Stimulated activated CD4-positive, alpha-beta T cell treated with anti-CD3 and anti-CD28 coated beads, Interleukin-1b, Interleukin-23, amount 100 ng/mL, for 4 hours (primary cell): ENCODE measurements around the gene BBOX1.

Source experiments
- DNase-seq, 2 donors: peaks; one replicate each; pipeline ENCODE4 v3.0.0-alpha.2; 2020; ENCODE audit warnings: low read depth in 2 of 2

BBOX1 gene

DNA sequence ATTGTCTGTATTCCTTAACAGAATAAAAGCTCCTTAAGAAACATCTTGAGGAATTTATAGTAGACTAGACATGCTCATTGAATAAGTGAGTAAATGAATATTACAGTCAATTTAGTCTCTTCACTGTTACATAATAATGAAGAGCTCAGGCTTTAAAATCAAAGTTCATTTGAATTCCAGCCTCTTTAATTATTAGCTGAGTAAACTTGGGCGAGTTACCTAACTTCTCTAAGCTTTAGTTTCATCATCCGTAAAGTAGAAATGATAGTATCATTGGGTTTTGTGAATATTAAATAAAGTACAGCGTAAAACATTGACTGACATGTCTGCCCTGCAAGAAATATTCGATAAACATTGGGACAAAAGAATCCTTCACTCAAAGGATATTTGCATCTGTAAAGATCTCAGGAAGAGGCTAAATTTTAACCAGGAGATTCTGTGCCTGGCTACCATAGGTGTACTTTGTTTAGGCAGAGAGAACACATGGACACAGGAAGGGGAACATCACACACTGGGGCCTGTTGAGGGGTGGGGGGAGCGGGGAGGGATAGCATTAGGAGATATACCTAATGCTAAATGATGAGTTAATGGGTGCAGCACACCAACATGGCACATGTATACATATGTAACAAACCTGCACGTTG lies 15.2 kb upstream of the BBOX1 start:
- no peak for DNase-seq

DNA sequence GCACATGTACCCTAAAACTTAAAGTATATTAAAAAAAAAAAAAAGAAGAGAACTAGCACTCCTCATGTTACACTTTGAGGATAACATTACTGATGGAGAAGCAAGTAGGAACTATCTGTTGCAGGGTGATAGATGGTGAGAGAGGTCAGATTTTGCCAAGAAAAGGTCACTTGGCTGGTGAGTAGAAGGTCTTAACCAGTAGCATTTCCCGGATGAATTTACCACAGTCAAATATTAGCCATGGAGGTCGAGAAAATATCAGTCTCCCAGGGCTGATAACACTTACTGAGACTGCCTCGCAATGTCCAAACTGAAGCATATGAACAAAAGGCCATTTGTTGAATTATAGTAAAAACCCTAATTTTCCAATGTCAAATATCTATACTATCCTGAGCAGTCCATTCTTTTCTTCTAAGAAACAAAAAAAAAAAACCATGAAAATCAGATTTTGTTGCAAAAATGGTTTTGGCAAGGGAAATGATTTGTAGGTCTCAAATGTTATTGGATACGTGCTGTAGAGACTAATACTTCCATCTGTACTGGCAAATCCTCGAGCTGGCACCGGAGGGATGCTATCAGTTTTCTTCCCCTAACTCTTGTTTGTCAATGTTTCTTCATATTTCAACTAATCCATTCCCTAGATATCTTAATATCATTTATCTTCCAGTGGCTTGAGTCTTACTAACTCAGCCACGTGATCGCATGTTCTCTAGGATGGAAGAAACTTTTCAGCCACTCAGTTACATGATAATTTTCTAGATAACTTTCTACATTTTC lies 14.5 kb upstream of the BBOX1 start:
- no peak for DNase-seq

DNA sequence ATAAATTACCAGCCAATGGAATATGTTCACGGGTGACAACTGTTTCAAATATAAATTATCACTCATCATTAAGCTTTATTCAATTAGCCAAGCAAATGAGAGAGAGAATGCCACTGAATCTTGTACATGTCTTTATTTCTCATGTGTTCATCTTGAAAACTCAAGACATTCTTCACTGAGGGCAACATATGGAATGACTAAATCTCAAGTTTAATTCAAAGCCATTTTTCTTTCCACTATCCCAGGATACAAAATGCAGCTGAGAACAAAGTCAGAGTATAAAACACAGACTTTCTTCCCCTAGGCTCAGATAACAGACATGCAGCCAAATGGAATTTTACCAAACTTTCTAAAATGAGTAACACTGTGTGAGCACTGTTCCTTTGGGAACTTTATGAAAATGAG lies 12.1 kb upstream of the BBOX1 start:
- no peak for DNase-seq

DNA sequence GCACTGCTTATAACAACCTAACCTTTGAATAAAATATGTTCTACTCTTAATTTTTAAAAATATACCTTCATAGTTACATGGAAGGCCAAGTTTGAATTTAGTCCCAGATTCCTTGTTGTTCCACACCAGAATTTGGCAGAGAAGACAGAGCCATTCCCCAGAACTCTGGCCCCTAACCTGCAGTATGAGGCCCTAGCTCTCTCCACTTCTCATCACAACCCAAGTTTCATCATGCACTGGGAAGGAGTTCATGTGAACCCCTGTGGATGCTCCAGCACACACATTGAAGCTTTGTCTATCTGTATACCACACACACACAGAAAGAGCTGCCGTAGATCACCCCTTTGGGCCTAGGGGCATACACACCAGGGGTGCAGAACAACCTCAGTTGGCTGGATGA lies 10.6 kb upstream of the BBOX1 start:
- no peak for DNase-seq

DNA sequence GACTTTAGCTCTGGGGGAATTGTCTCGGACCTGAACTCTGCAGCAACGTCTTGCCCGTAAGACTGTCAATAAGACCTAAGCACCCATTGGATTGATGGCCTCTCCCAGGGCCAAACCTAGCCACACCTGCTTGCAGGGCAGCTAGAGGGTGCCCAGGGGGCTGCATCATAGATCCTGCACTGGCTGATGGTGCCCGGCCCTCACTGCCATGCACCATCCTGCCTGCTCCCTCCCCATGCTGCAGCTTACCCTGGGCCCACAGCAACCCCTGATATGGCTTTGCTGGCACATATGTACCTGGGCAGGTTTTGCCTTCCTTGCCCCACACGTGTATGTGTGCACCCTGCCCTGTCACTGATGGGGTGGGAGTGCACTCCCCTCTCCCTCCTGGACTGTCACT lies 8.9 kb upstream of the BBOX1 start:
- no peak for DNase-seq

DNA sequence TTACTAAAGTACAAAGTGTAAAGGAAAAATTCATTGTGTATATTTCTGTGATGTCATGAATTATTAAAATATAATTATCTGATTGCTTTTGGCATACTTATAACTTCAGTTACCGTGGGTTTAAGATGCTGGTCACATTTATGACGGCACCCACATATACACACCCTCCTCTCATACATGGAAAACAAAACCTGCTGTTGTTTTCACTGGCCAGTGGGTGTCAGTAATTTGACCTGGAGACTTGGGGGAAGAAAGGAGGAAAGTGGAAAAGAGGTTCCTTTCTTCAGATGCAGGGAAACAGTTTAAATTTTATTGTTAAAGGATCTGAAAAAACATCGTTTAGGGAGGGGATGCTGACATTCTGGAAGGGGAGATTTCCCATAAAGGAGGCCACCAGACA lies 742 bp upstream of the BBOX1 start:
- DNase-seq, result no peak

DNA sequence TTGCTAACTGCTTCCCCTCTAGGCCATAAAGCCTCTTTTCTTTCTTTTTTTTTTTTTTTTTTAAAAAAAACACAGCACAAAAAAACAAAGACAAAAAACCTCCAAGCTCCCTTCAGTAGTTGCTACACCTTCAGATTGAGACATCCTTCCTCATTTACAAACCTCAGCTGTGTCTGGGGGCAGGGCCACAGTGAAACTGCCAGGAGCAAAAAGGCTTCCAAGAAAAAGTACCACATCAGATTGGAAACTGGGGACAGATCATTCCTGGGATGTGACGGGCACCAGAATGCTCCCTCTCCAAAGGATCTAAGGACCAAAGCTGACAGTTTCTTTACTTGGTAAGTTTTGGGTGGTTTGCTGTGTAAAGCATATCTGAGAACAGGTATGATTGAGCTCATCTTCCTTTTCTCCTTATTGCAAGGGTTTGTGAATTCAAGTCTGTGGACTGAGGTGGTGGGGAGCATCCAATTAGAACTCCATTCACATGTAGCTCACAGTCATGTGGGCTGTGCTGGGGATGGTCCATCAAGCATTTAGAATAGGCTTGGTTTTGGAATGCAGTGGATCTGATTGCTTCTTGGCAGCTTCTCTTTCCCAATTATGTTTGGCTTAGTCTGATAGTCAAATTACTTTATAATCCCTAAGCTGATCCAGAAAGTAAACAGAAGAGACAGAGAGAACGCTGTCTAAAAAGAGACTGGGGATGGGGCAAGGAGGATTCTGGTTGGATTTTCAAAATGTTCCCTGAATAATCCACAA lies 705 bp downstream of the BBOX1 start:
- no peak for DNase-seq

DNA sequence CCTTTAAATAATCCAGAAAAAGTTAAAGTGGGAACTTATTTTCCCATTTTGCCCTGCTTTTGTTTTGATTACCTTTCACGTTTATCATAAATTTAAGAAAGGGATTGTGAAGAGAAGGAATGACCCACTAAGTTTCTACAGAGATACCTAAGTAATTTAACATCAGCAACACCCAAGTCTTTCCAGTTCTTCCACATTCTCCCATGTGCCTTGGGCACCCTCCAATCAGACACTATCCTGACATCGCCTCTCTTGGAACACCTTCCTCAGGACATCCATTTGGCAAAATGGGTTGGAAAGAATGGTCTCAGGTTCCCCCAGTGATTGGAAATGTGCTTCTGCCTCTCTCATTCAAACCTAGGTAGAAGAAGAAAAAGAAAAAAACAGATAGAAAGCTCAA lies 6.3 kb downstream of the BBOX1 start:
- no peak for DNase-seq

DNA sequence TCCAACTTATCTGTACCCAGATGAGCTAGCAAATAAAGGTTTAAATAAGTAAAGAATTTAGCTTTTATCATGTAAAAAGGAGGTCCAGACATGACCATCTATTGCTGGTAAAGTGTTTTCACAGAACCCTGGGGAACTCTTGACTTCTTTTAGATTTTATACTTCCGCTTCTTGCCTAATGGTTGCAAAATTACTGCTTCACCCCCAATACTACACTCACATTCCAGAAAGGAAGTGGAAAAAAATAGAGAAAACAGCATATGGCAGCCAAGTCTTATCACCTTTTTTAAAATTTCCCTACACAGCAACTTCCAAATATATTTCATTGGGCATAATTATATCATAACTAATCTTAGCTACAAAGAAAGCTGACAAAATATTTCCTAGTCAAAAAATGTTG lies 12.1 kb downstream of the BBOX1 start:
- DNase-seq, result no peak

DNA sequence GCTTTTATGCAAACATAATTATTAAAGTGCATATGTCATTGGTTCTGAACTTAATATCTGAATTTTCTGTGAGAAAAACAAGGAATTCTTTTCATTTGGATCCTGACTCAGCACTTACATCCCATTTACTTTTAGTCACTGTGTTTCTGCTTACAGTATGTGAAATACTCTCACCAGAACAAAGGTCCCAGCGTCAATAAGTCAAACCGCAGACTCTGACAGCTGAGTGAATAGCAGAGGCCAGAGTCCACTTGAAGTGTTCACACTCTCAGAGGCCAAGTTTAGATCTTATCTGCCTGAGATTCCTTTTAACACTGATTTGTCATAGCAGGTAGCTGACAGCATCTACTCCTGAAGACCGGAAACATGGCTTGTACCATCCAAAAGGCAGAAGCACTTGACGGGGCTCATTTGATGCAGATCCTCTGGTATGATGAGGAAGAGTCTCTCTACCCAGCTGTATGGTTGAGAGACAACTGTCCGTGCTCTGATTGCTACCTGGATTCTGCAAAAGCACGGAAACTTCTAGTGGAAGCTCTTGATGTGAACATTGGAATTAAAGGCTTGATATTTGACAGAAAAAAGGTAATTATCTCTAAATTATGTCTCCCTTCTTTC lies 14.6 kb downstream of the BBOX1 start:
- DNase-seq, result no peak

DNA sequence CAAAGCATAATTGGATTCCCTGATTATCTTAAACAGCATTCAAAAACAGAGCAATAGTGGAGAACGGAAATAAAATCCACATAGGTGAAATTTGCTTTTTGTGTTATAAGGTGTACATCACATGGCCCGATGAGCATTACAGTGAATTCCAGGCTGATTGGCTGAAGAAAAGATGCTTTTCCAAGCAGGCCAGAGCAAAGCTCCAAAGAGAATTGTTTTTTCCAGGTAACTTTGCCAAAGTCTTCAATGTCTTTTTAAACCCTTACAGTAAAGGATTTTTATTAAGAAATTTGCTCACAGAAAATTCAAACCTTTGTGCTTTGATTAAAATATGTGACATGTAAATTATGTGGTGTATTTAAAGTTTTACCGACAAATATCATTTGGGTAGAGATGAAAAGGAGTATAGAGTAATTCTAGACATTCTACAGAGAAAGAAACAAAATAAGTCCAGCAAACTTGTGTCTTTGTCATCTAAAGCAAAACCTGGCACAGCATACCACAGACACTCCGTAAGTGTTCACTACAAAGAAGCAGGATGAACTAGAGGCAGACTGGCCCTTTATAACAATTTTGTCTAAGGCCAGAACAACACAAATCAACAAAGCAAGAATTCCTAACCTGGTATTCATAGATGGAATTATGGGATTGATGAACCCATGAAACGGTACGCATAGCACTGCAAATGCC lies 16.6 kb downstream of the BBOX1 start:
- no peak for DNase-seq

DNA sequence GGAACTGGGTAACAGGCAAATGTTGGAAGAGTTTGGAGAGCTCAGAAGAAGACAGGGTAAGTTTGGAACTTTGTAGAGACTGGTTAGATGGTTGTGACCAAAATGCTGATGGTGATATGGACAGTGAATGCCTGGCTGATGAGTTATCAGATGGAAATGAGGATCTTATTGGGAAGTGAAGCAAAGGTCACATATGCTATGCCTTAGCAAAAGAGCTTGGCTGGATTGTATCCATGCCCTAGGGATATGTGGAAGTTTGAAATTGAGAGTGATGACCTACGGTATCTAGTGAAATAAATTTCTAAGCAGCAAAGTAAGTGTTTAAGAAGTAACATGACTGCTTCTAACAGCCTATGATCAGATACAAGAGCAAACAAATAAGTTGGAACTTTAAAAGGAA lies 17.8 kb downstream of the BBOX1 start:
- DNase-seq, result no peak

DNA sequence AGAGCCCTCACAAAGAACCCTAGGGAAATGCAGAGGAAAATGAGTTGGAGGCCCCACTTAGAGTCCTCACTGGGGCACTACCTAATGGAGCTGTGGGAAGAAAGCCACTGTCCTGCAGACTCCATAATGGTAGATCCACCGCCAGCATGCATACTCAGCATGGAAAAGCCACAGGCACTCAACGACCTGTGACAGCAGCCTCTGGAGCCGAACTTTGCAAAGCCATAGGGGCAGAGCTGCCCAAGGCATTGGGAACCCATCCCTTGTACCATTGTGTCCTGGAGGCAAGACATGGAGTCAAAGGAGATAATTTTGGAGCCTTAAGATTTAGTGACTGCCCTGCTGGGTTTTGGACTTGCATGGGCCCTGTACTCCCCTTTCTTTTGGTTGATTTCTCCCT lies 18.8 kb downstream of the BBOX1 start:
- no peak for DNase-seq

DNA sequence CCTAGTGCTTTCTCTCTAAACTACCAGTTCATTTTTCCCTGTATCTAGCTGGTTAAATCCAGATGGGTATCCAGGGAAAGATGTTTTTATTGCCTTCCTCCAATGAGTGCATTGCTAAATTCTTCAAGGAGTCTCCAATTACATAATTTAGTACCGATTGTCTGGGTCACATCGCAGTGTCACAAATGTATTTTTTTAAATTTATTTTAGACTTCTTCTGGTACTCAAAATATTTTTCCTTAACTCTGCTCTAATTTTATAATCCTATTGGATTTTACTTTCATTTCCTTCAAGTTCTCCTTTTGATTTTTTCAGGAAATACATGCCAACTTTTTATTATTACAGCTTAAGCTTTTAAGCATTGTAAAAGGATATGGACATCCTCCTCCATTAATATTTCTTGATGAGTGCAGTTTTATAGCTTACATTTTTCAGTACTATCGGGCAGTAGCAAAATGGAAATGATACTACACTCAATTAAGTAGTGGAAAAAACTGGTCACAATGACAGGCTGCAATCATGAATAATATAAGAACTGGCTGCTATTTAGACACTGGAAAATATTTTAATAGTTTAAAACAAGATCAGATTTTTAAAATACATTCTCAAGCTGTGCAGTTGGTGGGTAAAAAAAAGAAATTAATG lies 20.3 kb downstream of the BBOX1 start:
- no peak for DNase-seq

DNA sequence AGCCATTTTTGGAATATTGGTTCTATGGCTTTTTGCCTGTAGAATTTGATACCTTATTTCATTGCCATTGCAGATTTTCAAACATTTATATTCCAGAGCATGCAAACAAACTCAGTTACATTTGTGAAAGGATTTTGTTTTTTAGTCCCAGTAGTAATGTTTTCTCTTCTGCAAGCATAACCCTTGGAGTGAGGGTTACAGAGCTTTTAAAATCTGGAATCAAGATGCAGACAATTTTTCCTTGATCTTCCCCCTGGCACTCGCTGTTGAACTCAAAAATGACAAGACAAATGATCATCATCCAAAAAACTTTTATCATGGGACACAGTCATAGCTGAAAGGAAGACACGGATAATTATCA lies 20.8 kb downstream of the BBOX1 start:
- no peak for DNase-seq

DNA sequence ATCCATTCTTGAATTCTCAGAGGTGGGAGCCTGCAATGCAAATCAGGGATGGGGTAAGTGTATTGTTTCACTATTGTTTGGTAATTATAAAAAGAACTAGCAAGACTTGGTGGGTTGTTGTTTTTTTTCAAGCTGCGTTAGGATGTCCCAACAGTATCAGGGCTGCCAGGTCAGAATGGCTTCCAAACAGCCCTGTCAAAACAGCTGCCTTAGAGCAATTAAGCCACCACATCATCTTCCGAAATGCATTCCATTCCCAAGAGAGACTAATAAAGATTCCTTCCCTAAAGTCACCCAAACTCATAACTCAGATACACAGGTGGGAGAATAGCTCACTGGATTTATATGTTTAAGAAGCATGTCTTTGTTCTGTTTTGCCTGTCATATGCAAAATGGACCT lies 23.5 kb downstream of the BBOX1 start:
- DNase-seq, result no peak

DNA sequence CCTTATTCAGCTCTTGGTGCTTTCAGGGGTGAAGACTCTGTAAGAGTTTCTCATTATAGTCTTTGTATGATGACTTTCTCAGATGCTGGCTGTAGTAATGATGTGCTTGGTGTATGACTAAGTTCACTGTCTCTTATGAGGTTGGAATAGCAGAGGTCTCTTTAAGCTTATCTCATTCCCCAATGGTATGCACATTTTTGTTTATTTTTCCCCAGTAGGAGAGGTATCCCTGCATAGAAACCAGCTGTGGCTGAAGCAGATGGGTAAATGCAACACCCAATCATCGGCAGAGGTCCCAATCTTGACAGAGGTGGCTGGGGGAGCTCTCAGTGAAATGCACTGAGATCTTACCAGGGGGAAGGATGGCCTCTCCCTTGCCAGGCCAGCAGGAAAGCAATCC lies 34.6 kb downstream of the BBOX1 start:
- DNase-seq, result no peak

DNA sequence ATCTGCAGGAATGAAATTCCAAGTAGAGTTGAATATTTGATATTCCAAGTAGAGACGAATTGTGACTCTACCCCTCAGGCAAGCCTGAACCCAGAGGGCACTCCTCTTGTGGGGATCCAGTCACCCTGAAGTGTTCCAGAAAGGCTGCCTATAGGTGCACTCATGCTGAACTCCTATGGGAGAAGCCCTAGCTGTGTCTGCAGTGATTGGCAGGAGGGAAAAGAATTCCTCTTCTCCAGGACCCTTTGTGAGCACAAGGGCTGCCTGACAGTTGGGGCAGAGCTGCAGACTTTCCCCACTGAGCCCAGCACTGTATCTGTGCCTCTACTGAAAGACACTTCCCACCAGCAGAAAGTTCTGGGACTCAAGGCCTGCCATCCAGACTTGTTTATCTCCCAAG lies 35.0 kb downstream of the BBOX1 start:
- DNase-seq, result no peak

DNA sequence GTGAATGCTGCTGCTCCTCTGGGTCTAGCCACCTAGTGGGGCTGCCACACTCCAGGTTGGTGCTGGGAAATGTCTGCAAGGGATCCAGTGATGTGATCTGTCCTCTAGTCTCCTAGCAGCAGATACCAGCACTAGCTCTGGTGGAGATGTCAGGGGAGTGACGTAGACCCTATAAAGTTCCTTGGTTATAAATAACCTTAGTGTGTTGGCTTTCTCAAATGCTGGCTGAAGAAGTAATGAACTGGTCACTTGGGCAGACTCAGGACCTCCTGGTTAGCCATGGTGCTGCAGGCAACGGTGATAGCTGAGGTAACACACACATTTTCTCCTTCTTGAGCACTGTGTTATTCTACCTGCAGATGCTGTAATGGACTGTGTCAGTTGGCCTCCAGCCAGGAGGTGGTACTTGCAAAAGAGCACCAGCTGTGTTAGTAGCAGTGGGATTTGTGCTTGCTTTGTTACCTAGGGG lies 35.5 kb downstream of the BBOX1 start:
- DNase-seq, result no peak

DNA sequence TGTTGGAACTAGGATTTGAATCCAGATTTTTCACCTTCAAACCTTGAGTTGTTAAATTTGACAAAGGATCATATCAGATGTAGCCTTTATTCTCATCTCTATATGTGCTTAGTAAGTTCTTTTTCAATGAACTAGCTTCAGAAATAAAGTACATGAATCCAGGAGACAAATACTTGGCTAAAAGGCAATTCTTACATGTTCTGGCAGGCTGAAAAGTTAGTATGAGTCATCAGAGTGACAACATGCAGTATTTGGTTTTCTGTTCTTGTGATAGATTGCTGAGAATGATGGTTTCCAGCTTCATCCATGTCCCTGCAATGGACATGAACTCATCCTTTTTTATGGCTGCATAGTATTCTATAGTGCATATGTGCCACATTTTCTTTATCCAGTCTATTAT lies 40.4 kb downstream of the BBOX1 start:
- DNase-seq, result no peak

DNA sequence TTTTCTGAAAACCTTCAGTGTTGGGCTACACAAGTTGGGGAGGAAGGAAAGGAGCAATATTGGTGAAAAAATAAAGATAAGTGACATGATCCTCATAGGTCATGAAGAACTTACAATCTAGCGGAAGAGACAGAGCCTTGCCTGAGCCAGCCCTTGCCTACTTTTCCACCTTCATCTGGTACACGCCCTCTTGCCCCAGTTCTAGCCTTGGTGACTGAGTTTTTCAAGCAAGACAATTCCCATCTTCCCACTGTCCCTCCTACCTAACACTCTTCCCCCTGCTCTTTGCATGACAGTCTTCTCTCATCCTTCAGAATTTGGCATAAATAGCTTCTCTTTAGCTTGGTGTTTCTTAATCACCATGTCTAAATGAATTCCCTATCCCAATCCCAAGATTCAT lies 42.6 kb downstream of the BBOX1 start:
- DNase-seq, result no peak
